Measurements from ENCODE around the gene DLG2.

- TF ChIP-seq CTCF (IDR thresholded peaks at IDR 0.05; ENCODE audit: low read depth, low read length, missing input control) (no peak), ATF3 (IDR thresholded peaks at IDR 0.05) (no peak), MAX (IDR thresholded peaks at IDR 0.05) (no peak), YY1 (IDR thresholded peaks at IDR 0.05) (no peak), GABPA (IDR thresholded peaks at IDR 0.05 in 1 of 2, conservative IDR thresholded peaks at IDR 0.05 in 1 of 2) (no peak), TAF1 (conservative IDR thresholded peaks at IDR 0.05) (no peak), REST (IDR thresholded peaks at IDR 0.05) (no peak)
Observed at GRCh38 chr11:83663988-83664387, 1963.2 kb downstream of the DLG2 start.
